Testis (tissue), 5 donors: ENCODE measurements around the gene CPXM2. TPM values are rescaled to one million over a fixed set of nuclear protein-coding genes. Genes with fewer than 3 reads are reported as not detected.

Experiments used
- DNase-seq: peaks from one replicate; pipeline ENCODE4 v3.0.0-alpha.2; 2019
- H3K27ac ChIP-seq, 2 donors: fragments of 200-600 bp; sonication (generic); one replicate each; pipeline ENCODE4 v1.5.1; 2019
- H3K27me3 ChIP-seq: fragments of 200-600 bp; sonication (generic); one replicate; pipeline ENCODE4 v1.5.1; 2019
- H3K36me3 ChIP-seq: fragments of 200-600 bp; sonication (generic); one replicate; pipeline ENCODE4 v1.5.1; 2017; ENCODE audit warnings: low read depth; ENCODE audit errors: missing control alignments
- H3K4me1 ChIP-seq: fragments of 200-600 bp; sonication (generic); one replicate; pipeline ENCODE4 v1.5.1; 2019
- H3K4me3 ChIP-seq, 2 donors: fragments of 200-600 bp; sonication (generic); one replicate each; pipeline ENCODE4 v1.5.1; 2017 to 2019
- H3K9me3 ChIP-seq: fragments of 200-600 bp; sonication (generic); one replicate; pipeline ENCODE4 v1.5.1; 2017
- CTCF ChIP-seq, 3 experiments: fragments of 450-650 bp in 2 of 3; fragments of 200-600 bp in 1 of 3; sonication (generic) in 1 of 3; IDR thresholded peaks; one replicate each; pipeline ENCODE4 v1.5.1; 2016 to 2019; ENCODE audit warnings: antibody characterized with exemption in 3 of 3, mild to moderate bottlenecking in 2 of 3, moderate library complexity in 1 of 3
- POLR2A ChIP-seq: fragments of 450-650 bp; IDR thresholded peaks from one replicate; pipeline ENCODE4 v1.6.1; 2017; ENCODE audit warnings: antibody characterized with exemption, mild to moderate bottlenecking, moderate library complexity
- WGBS, 2 donors: methylation state at CpG; one replicate each; pipeline ENCODE4 v1.1.5; 2018; 5-methylcytosine and 5-hydroxymethylcytosine counted together
- intact Hi-C: fragments of 100-400 bp; cut with DNase I; formaldehyde crosslinking; loops from one replicate; pipeline ENCODE4 v1.15.1; 2023; ENCODE audit warnings: low total_unique reads
- long read RNA-seq, 2 donors: transcript quantifications; one replicate each; lab custom pipeline, GENCODE V29; 2026
- polyA plus RNA-seq: library from polyadenylated mRNA; stranded (reverse); fragments of 350-450 nt; fragmentation: Illumina TruSeq; extraction: RNeasy Lipid Tissue Mini Kit (QIAGEN cat#74804); gene quantifications from one replicate; pipeline ENCODE4 v1.2.3, GENCODE V29; 2014; ENCODE audit warnings: low read depth, low replicate concordance; ENCODE audit not compliant: insufficient read depth
- total RNA-seq, 2 donors: library from RNA; depleted of rRNA; stranded (reverse); fragments of >200 nt; gene quantifications; one replicate each; pipeline ENCODE4 v1.2.3, GENCODE V29; 2016

The CPXM2 gene
- total RNA-seq (10 to 100 TPM; 16.0 to 17.5 TPM), polyA plus RNA-seq (40.0 TPM)
- long read RNA-seq, donor 1 = 0 reads
- long read RNA-seq, donor 2 = 0 reads

GRCh38 chr10:123891144-123892071 is at the start of gene CPXM2:
Gene CPXM2 (minus strand): TSS chr10:123891807. CDS start chr10:123891659, 148 bp downstream.
- Histone ChIP-seq H3K4me3 (peak within 1 kb of the TSS; percentile 54 to 57), H3K27ac (peak within 1 kb of the TSS; percentile 41 to 92), H3K4me1 (peaks cover under 1% of the 10 kb centered on the region), H3K27me3 (no peaks in the 10 kb centered on the region), H3K36me3 (no peaks in the 10 kb centered on the region), H3K9me3 (no peaks in the 10 kb centered on the region)
- WGBS, 2 donors = 1 to 3% methylated on average over 25 to 44 of the region's 80 CpGs
- intact Hi-C loops = no loop called here
- TF ChIP-seq POLR2A (no peak), CTCF (IDR thresholded peaks at IDR 0.05) (no peak)
- peak; percentile 46 for DNase-seq

DNA sequence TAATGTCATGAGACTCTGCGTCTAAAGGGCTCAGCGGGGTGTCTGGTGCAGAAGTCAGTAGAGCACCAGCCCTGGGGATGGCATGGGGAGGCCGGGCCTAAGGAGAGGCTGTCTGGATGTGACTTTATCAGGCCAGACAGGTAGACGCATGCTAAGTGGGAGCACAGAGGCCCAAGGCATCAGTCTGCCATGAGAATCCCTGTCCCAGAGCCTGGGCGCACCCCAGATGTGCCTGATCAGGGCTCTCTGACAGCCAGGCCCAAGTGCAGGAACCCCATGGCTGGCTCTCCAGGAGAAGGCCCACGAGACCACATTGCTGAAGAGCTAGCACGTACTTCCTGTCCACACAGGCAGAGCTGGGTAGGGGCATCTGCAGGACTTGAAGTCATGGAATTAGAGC is 48.0 kb upstream of the CPXM2 start:
- H3K4me3 ChIP-seq = no peak overlapping the region
- TF ChIP-seq POLR2A = no peak
- TF ChIP-seq CTCF (IDR thresholded peaks at IDR 0.05) = no peak

GRCh38 chr10:123938890-123939289 is 47.3 kb upstream of the CPXM2 start:
- Histone ChIP-seq H3K36me3 (no peaks in the 10 kb centered on the region), H3K4me1 (no peaks in the 10 kb centered on the region), H3K4me3 (no peak overlapping the region), H3K27ac (no peak overlapping the region), H3K9me3 (no peaks in the 10 kb centered on the region), H3K27me3 (no peaks in the 10 kb centered on the region)
- DNase-seq = no peak
- TF ChIP-seq POLR2A = no peak
- no peak for TF ChIP-seq CTCF (IDR thresholded peaks at IDR 0.05)
- 83 to 89% methylated on average over 4 of the region's 4 CpGs for WGBS, 2 donors
- intact Hi-C loops = no loop called here

More for the DNA sequence above, 48.0 kb upstream of the CPXM2 start:
- peaks cover 5% of the 10 kb centered on the region for H3K4me1 ChIP-seq
- no peaks in the 10 kb centered on the region for H3K27me3 ChIP-seq
- no peaks in the 10 kb centered on the region for H3K36me3 ChIP-seq
- no peak for DNase-seq
- H3K9me3 ChIP-seq = no peaks in the 10 kb centered on the region
- intact Hi-C loops = no loop called here
- WGBS, 2 donors = 93 to 97% methylated on average over 4 to 7 of the region's 7 CpGs
- H3K27ac ChIP-seq = no peak overlapping the region

DNA sequence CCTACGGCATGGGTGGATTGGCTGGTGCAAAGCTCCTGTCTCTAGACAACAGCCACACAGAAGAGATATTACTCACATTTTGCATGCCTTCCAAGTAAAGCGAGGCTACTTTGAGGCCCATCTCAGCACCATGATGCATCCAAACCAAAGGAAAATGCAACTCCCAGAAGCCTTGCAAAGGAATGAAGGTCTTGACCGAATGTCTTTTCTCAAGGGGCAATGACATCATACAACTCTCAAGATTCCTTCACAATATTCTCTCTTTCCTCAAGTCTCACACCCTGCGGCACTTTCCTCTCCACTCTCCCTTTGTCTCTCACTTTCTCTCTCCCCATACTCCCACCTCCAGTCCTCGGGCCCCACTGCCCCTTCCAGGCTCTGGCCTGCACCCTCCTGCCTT is 44.8 kb upstream of the CPXM2 start:
- H3K27ac ChIP-seq = no peak overlapping the region
- H3K4me1 ChIP-seq = no peaks in the 10 kb centered on the region
- intact Hi-C loops = no loop called here
- 77 to 79% methylated on average over 5 of the region's 5 CpGs for WGBS, 2 donors
- H3K36me3 ChIP-seq = no peaks in the 10 kb centered on the region
- H3K27me3 ChIP-seq = no peaks in the 10 kb centered on the region
- no peaks in the 10 kb centered on the region for H3K9me3 ChIP-seq
- no peak for TF ChIP-seq CTCF (IDR thresholded peaks at IDR 0.05)
- no peak for TF ChIP-seq POLR2A
- no peak overlapping the region for H3K4me3 ChIP-seq
- no peak for DNase-seq
